B cell (primary cell): Measurements from ENCODE around the gene TTYH3.

Source experiments
- CTCF ChIP-seq: fragments of 200-600 bp; IDR thresholded peaks from one replicate; pipeline ENCODE4 v1.8.0; 2022; ENCODE audit warnings: antibody characterized with exemption, mild to moderate bottlenecking
- EZH2 ChIP-seq: IDR thresholded peaks from 2 replicates; pipeline ENCODE4 v1.6.1; 2012; ENCODE audit warnings: borderline replicate concordance, low read depth, mild to moderate bottlenecking, moderate library complexity, low read length; ENCODE audit not compliant: insufficient read depth, poor library complexity, severe bottlenecking

GRCh38 chr7:2659556-2660358 is 28.0 kb downstream of the TTYH3 start:
- TF ChIP-seq CTCF: no peak
- no peak for TF ChIP-seq EZH2
